Right lobe of liver (tissue), 6 donors: ENCODE data around the gene TERT. TPM values are rescaled to one million over a fixed set of nuclear protein-coding genes. Genes with fewer than 3 reads are reported as not detected.
A peak's percentile ranks its signal among the peaks of the same experiment; 100 is the strongest.

Experiments used
- ATAC-seq, 4 donors: fragments of 200-7000 bp; cut with Tn5 transposase; one replicate each; pipeline ENCODE4 v1.9.1; 2020; ENCODE audit warnings: mild to moderate bottlenecking in 4 of 4, moderate library complexity in 4 of 4
- DNase-seq, 3 donors: peaks; one replicate each; pipeline ENCODE4 v3.0.0-alpha.2; 2020
- H3K27ac ChIP-seq, 3 donors: fragments of 200-600 bp; one replicate each; pipeline ENCODE4 v1.8.0; 2022
- H3K27me3 ChIP-seq, 2 donors: fragments of 200-600 bp; one replicate each; pipeline ENCODE4 v1.8.0; 2022
- H3K36me3 ChIP-seq, 4 donors: fragments of 200-600 bp; sonication (generic) in 1 of 4; one replicate each; pipeline versions ENCODE4 v1.5.1 to v1.8.0; 2017 to 2022; ENCODE audit warnings: control low read depth in 1 of 4
- H3K4me1 ChIP-seq, 4 donors: fragments of 200-600 bp; sonication (generic) in 1 of 4; one replicate each; pipeline versions ENCODE4 v1.5.1 to v1.8.0; 2017 to 2022; ENCODE audit warnings: control low read depth in 1 of 4
- H3K4me3 ChIP-seq, 3 donors: fragments of 200-600 bp; one replicate each; pipeline ENCODE4 v1.8.0; 2022
- H3K9me3 ChIP-seq, 4 donors: fragments of 200-600 bp; sonication (generic) in 1 of 4; one replicate each; pipeline versions ENCODE4 v1.5.1 to v1.8.0; 2017 to 2022; ENCODE audit warnings: control low read depth in 1 of 4
- POLR2A ChIP-seq: fragments of 450-650 bp; IDR thresholded peaks from one replicate; pipeline ENCODE4 v1.6.1; 2017; ENCODE audit warnings: antibody characterized with exemption, mild to moderate bottlenecking
- WGBS: methylation state at CpG from one replicate; pipeline ENCODE4 v1.1.6; 2018; ENCODE audit warnings: low coverage, low lambda C conversion rate; ENCODE audit not compliant: insufficient coverage; ENCODE audit errors: missing lambda C conversion rate; 5-methylcytosine and 5-hydroxymethylcytosine counted together
- intact Hi-C, 2 donors: fragments of 100-400 bp; cut with DNase I; formaldehyde crosslinking; loops; one replicate each; pipeline versions ENCODE4 v1.11.2 to v1.14.1; 2022
- total RNA-seq, 6 experiments: library from RNA; depleted of rRNA in 2 of 6; stranded (reverse); fragments of >200 nt in 2 of 6; fragmentation: NEBNext Ultra II Directional in 3 of 6; extraction: Animal tissue kit (Norgen Biotek cat#: 25700) in 3 of 6; gene quantifications; one replicate each; pipeline versions ENCODE4 v1.1.0 to v1.2.4, GENCODE V29; 2016 to 2023
- TF ChIP-seq, protein P1 (sequence below), 4 donors: fragments of 200-600 bp in 3 of 4; fragments of 450-650 bp in 1 of 4; IDR thresholded peaks; one replicate each; pipeline versions ENCODE4 v1.5.1 to v1.8.0; 2016 to 2022; ENCODE audit warnings: antibody characterized with exemption in 4 of 4, mild to moderate bottlenecking in 2 of 4
- donor health status: DM: no; HTN: yes; CAD: no.
- donor health status: DM: no; HTN: no; CAD: no.
- donor health status: DM: no; HTN: no; CAD: no.
- donor health status: DM: no; HTN: yes; CAD: no.
- donor health status: DM: no; HTN: yes; CAD: no.

Gene TERT
- total RNA-seq, 6 experiments from 2014 or later = not detected

DNA sequence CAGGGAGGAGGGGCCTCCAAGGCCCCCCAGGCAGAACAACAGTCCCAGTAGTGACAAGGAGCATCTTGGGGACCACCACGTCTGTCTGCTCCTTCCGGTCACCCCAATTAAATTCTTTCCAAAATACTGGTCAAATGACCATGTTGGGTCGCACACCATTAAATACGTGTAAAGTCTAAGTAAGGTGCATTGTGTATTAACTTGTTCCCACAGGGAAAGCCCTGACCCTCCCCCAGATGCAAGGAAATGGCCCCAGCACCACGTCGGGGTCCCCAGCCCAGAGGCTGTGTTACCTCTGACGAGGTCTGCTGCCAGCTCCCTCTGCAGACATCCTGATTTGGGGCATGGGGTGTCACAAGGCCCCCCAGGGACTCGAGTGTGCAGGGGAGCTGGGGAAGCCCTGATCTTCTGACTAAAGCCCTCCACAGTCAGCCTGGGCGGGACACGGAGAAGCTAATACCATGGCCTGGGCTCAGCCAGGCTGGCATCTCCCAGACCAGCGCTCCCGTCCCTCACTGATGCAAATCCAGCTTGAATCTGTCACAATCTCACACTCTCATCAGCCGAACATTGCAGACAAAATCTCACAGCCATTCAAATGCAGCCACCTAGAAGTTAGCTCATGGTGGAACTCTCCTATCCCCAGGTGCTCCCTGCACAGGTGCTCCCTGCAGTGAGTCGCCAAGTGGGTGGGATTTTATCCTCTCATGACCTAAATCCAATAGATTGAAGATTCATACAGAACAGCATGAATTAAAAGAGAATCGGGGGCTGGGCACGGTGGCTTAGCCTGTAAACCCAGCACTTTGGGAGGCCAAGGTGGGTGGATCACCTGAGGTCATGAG is 13.6 kb downstream of the TERT start:
- no peak overlapping the region for H3K4me3 ChIP-seq
- no peaks in the 10 kb centered on the region for H3K36me3 ChIP-seq
- intact Hi-C loops = no loop called here
- no peaks in the 10 kb centered on the region for H3K9me3 ChIP-seq
- no peaks in the 10 kb centered on the region for H3K4me1 ChIP-seq
- no peak for TF ChIP-seq POLR2A
- TF ChIP-seq, protein P1, sequence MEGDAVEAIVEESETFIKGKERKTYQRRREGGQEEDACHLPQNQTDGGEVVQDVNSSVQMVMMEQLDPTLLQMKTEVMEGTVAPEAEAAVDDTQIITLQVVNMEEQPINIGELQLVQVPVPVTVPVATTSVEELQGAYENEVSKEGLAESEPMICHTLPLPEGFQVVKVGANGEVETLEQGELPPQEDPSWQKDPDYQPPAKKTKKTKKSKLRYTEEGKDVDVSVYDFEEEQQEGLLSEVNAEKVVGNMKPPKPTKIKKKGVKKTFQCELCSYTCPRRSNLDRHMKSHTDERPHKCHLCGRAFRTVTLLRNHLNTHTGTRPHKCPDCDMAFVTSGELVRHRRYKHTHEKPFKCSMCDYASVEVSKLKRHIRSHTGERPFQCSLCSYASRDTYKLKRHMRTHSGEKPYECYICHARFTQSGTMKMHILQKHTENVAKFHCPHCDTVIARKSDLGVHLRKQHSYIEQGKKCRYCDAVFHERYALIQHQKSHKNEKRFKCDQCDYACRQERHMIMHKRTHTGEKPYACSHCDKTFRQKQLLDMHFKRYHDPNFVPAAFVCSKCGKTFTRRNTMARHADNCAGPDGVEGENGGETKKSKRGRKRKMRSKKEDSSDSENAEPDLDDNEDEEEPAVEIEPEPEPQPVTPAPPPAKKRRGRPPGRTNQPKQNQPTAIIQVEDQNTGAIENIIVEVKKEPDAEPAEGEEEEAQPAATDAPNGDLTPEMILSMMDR (IDR thresholded peaks at IDR 0.05) = no peak
- H3K27ac ChIP-seq = no peak overlapping the region
- DNase-seq = peak in 1 of 3 donors; percentile 8
- ATAC-seq = no peak
- no peaks in the 10 kb centered on the region for H3K27me3 ChIP-seq
- WGBS = 65% methylated on average over 6 of the region's 16 CpGs

DNA sequence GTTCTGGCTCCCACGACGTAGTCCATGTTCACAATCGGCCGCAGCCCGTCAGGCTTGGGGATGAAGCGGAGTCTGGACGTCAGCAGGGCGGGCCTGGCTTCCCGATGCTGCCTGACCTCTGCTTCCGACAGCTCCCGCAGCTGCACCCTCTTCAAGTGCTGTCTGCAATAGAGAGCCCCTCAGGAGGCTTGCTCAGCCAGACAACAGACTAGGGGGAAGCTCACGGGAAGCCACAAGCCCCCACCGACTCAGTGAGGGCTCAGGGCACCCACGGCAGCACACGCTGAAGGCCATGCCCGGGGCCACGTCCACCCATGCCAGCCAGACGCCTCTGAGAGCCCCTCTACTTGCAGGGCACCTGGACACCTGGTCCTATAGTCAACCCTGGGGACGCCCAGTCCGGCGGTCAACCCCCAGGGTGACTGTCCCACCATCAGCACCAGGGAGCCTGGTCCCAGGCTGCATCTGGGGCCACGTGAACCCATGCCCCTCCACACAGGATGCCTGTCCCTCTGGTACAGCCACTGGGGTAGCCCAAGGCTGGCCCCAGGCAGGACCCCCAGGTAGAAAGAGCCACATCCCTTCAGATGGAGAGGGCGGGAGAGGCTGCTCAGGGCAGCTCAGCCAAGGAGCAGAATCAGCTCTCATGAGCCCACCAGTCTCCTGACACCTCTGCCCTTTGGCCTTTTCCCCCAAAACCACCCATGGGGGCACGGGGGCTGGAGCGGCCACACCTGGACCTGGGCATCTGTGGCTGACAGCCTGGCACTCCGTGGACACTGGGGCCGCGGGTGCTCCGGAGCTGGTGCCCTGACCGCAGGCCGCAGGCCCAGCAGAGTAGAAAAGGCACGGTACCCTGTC is 14.5 kb downstream of the TERT start:
- no peaks in the 10 kb centered on the region for H3K4me1 ChIP-seq
- ATAC-seq (peak in 1 of 4 donors; percentile 29), DNase-seq (peak in 1 of 3 donors; percentile 42)
- H3K36me3 ChIP-seq = no peaks in the 10 kb centered on the region
- H3K27me3 ChIP-seq = no peaks in the 10 kb centered on the region
- H3K27ac ChIP-seq = no peak overlapping the region
- H3K4me3 ChIP-seq = no peak overlapping the region
- intact Hi-C loops = no loop called here
- no peaks in the 10 kb centered on the region for H3K9me3 ChIP-seq
- WGBS = 100% methylated on average over 2 of the region's 32 CpGs
- no peak for TF ChIP-seq POLR2A
- TF ChIP-seq, protein P1 (IDR thresholded peaks at IDR 0.05) = no peak

DNA sequence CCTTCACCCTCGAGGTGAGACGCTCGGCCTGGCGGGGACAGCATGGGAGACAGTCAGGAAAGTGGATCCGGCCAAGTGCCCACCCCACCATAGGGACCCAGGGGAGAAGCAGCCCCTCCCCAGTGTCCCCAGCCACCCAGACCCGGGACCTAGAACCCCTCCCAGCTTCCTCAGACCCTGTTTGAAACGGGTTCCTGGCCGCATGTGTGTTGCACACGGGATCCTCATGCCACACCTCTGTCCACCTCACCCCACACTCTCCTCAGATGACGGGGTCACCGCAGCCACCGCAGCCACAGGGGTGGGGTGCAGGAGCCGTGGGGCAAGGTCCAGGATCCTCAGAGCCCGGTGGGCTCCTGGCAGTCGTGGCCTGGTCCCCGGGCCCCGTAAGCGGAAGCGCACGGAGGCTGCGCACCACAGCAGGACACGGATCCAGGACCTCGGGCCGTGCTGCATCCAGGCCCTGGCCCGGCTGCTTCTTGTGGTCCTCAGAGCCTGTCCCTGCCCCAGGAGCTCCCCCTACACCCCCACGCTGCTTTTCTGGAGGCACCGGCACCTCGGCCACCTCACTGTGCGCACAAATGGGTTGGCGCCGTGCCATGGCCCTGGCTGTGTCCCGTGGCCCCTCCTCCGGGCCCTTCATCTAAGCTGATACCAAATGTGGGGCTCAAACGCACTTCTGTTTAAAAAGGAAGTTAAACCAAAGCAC is 15.3 kb downstream of the TERT start:
- no peak overlapping the region for H3K27ac ChIP-seq
- ATAC-seq (no peak), DNase-seq (peak in 1 of 3 donors; percentile 13)
- intact Hi-C loops = no loop called here
- TF ChIP-seq POLR2A = no peak
- TF ChIP-seq, protein P1 (IDR thresholded peaks at IDR 0.05) = no peak
- no peaks in the 10 kb centered on the region for H3K36me3 ChIP-seq
- 100% methylated on average over 1 of the region's 34 CpGs for WGBS
- no peaks in the 10 kb centered on the region for H3K4me1 ChIP-seq
- H3K4me3 ChIP-seq = no peak overlapping the region
- no peaks in the 10 kb centered on the region for H3K9me3 ChIP-seq
- H3K27me3 ChIP-seq = no peaks in the 10 kb centered on the region

DNA sequence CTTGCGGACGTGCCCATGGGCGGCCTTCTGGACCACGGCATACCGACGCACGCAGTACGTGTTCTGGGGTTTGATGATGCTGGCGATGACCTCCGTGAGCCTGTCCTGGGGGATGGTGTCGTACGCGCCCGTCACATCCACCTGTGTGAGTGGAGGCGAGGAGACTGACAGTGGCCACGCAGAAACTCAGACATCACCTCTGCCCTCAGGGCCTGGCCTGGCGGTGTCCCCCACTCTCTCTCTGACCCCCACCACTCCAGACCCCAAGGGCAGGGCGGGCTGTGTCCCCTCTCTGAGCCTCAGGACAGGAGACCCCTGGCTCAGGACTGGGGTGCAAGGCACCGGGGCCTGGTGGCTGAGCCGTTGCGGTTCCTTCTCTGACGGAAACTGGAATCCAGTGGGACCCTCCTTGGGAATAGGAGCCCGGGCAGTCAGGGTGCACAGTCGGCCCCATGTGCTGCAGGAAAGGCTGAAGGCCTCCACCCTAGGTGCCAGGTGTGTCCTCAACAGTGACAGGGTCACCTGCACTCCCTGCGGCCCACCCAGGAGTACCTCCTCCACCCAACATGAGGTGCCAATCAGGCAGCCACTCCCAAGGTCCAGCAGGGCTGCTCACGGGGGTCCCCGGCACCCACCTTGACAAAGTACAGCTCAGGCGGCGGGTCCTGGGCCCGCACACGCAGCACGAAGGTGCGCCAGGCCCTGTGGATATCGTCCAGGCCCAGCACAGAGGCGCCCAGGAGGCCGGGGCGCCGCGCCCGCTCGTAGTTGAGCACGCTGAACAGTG is 16.0 kb downstream of the TERT start:
- H3K36me3 ChIP-seq = no peaks in the 10 kb centered on the region
- no peaks in the 10 kb centered on the region for H3K4me1 ChIP-seq
- H3K27ac ChIP-seq = no peak overlapping the region
- no peaks in the 10 kb centered on the region for H3K9me3 ChIP-seq
- no peak overlapping the region for H3K4me3 ChIP-seq
- 95% methylated on average over 7 of the region's 42 CpGs for WGBS
- intact Hi-C loops = no loop called here
- DNase-seq = peak in 2 of 3 donors; percentile 10 to 34
- no peaks in the 10 kb centered on the region for H3K27me3 ChIP-seq
- ATAC-seq = no peak
- no peak for TF ChIP-seq POLR2A
- TF ChIP-seq, protein P1 (IDR thresholded peaks at IDR 0.05) = no peak
